Calu3 (cell line): ENCODE data around the gene PSENEN. TPM values are rescaled to one million over a fixed set of nuclear protein-coding genes. Genes with fewer than 3 reads are reported as not detected.

ENCODE experiments used
- BruUV-seq: library from RNA; stranded (reverse); fragments of 400-500 nt; replicated peaks from 2 replicates; lab custom pipeline; 2021; lab: Mats Ljungman, UMichigan
- CTCF ChIA-PET: fragments of 300-600 bp; sonication (Branson Sonifier 250); formaldehyde crosslinking; loops from one replicate; lab custom pipeline; 2022; ENCODE audit warnings: antibody characterized with exemption; lab: Charles Lee
- DNase-seq: peaks from one replicate; pipeline ENCODE4 v3.0.0; 2022
- H3K27ac Mint-ChIP-seq: one replicate; pipeline ENCODE4 v1.8.0; 2022; ENCODE audit warnings: mixed read lengths; ENCODE audit not compliant: unreplicated experiment
- H3K27me3 Mint-ChIP-seq: one replicate; pipeline ENCODE4 v1.8.0; 2022; ENCODE audit warnings: mixed read lengths; ENCODE audit not compliant: unreplicated experiment
- H3K36me3 Mint-ChIP-seq: one replicate; pipeline ENCODE4 v1.8.0; 2022; ENCODE audit warnings: mild to moderate bottlenecking, moderate library complexity, mixed read lengths; ENCODE audit not compliant: insufficient read depth, unreplicated experiment
- H3K4me1 Mint-ChIP-seq: one replicate; pipeline ENCODE4 v1.8.0; 2022; ENCODE audit warnings: mild to moderate bottlenecking, low read depth, mixed read lengths; ENCODE audit not compliant: unreplicated experiment
- H3K4me3 Mint-ChIP-seq: one replicate; pipeline ENCODE4 v1.8.0; 2022; ENCODE audit warnings: mild to moderate bottlenecking, low read depth, moderate library complexity, mixed read lengths; ENCODE audit not compliant: unreplicated experiment
- H3K9me3 Mint-ChIP-seq: one replicate; pipeline ENCODE4 v1.8.0; 2022; ENCODE audit warnings: low read depth, mixed read lengths; ENCODE audit not compliant: unreplicated experiment
- intact Hi-C: fragments of 100-400 bp; cut with micrococcal nuclease; formaldehyde crosslinking; loops from one replicate; pipeline ENCODE4 v1.10.0; 2022; ENCODE audit not compliant: unreplicated experiment
- total RNA-seq: library from RNA; stranded (reverse); gene quantifications from 2 replicates; pipeline ENCODE4 v1.2.3, GENCODE V29; 2022
- TF ChIP-seq, protein P1 (sequence below): fragments of 200-600 bp; IDR thresholded peaks from one replicate; pipeline ENCODE4 v1.8.0; 2022; ENCODE audit warnings: antibody characterized with exemption; ENCODE audit not compliant: unreplicated experiment

The PSENEN gene
- total RNA-seq, 1 experiment from 2014 or later, result 114 TPM

GRCh38 chr19:35776102-35776788 is 30.8 kb downstream of the PSENEN start:
- TSS peak; percentile 47 for BruUV-seq
- intact Hi-C loops, result no loop called here
- no peaks in the 10 kb centered on the region for H3K27me3 Mint-ChIP-seq
- peak overlapping the region; percentile 6 for H3K27ac Mint-ChIP-seq
- no peak for DNase-seq
- no peaks in the 10 kb centered on the region for H3K9me3 Mint-ChIP-seq
- TF ChIP-seq, protein P1, sequence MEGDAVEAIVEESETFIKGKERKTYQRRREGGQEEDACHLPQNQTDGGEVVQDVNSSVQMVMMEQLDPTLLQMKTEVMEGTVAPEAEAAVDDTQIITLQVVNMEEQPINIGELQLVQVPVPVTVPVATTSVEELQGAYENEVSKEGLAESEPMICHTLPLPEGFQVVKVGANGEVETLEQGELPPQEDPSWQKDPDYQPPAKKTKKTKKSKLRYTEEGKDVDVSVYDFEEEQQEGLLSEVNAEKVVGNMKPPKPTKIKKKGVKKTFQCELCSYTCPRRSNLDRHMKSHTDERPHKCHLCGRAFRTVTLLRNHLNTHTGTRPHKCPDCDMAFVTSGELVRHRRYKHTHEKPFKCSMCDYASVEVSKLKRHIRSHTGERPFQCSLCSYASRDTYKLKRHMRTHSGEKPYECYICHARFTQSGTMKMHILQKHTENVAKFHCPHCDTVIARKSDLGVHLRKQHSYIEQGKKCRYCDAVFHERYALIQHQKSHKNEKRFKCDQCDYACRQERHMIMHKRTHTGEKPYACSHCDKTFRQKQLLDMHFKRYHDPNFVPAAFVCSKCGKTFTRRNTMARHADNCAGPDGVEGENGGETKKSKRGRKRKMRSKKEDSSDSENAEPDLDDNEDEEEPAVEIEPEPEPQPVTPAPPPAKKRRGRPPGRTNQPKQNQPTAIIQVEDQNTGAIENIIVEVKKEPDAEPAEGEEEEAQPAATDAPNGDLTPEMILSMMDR, result no peak
- CTCF ChIA-PET, result no interaction called here
- H3K36me3 Mint-ChIP-seq, result peaks cover 11% of the 10 kb centered on the region
- peak overlapping the region; percentile 69 for H3K4me3 Mint-ChIP-seq
- H3K4me1 Mint-ChIP-seq, result peaks cover 13% of the 10 kb centered on the region

DNA sequence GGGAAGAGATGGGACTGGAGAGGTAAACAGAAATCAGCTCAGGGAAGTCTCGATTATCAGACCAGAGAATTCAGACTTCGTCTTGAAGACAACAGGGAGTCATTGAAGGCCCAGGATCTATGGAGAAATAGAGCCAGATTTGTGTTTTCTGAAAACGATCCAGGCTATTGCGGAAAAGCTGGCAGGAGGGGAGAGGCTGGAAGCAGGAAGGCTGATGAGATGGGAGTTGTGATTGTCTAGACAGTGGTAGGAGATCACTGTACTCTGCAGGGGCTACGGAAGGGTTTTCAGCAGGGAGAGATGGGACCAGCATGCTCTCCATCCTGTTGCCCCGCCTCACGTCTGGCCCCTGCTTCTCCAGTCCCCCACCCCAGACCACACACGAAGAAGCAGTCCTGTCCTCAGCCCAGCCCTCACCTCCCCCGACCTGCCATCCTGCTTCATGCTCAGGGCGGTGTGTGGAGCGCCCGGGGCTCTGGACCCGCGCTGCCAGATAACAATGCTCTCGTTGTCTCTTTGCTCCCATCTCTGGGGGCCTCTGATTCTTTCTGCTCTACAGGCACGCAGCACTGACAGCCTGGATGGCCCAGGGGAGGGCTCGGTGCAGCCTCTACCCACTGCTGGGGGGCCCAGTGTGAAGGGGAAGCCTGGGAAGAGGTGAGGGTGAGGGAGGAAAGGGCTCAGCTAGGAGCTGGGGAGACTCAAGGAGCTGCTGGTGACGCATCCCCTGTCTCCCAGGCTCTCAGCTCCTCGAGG is 31.8 kb downstream of the PSENEN start:
- peaks cover 13% of the 10 kb centered on the region for H3K4me1 Mint-ChIP-seq
- intact Hi-C loops, result no loop called here
- no TSS peak for BruUV-seq
- H3K27me3 Mint-ChIP-seq, result no peaks in the 10 kb centered on the region
- TF ChIP-seq, protein P1, result no peak
- H3K9me3 Mint-ChIP-seq, result no peaks in the 10 kb centered on the region
- CTCF ChIA-PET, result interaction anchor here (0.8 kb wide), 1 partner anchor 15 kb away, joined by 4 read pairs; no protein-coding TSS in a partner anchor
- no peak overlapping the region for H3K4me3 Mint-ChIP-seq
- H3K27ac Mint-ChIP-seq, result no peak overlapping the region
- no peak for DNase-seq
- H3K36me3 Mint-ChIP-seq, result peaks cover 11% of the 10 kb centered on the region

GRCh38 chr19:35777961-35778360 is 32.5 kb downstream of the PSENEN start:
- TF ChIP-seq, protein P1, result no peak
- no peak overlapping the region for H3K4me3 Mint-ChIP-seq
- BruUV-seq, result no TSS peak
- intact Hi-C loops, result no loop called here
- CTCF ChIA-PET, result interaction anchor here (0.7 to 0.8 kb wide), 2 partner anchors 15 to 32 kb away, joined by 3 to 4 read pairs; partner anchors contain the start of gene PSENEN
- DNase-seq, result no peak
- no peaks in the 10 kb centered on the region for H3K9me3 Mint-ChIP-seq
- peaks cover 13% of the 10 kb centered on the region for H3K4me1 Mint-ChIP-seq
- peaks cover 11% of the 10 kb centered on the region for H3K36me3 Mint-ChIP-seq
- H3K27me3 Mint-ChIP-seq, result no peaks in the 10 kb centered on the region
- H3K27ac Mint-ChIP-seq, result no peak overlapping the region

DNA sequence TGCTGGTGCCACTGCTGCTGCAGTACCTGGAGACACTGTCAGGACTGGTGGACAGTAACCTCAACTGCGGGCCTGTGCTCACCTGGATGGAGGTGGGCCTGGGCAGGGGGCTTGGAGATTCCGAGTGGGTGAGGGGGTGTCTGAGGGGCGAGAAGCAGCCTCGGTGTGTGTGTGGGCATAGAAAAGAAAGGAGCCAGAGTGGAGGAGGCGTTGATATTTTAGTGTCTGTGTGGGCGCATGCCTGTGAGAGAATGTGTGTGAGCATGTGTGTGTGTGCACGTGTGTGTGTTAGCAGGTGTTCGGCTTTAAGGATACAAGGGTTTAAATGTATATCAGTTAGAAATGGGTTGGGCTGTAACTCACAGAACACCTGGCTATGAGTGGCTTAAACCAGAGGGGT is 33.6 kb downstream of the PSENEN start:
- CTCF ChIA-PET, result no interaction called here
- no peak overlapping the region for H3K4me3 Mint-ChIP-seq
- no TSS peak for BruUV-seq

More for the DNA sequence above, 33.6 kb downstream of the PSENEN start:
- Mint-ChIP-seq H3K4me1 (peaks cover 20% of the 10 kb centered on the region), H3K9me3 (no peaks in the 10 kb centered on the region), H3K27ac (no peak overlapping the region), H3K27me3 (no peaks in the 10 kb centered on the region), H3K36me3 (peaks cover 11% of the 10 kb centered on the region)
- TF ChIP-seq, protein P1, result no peak
- no peak for DNase-seq
- intact Hi-C loops, result no loop called here
